ENCODE data around the gene DLGAP4.

DNA sequence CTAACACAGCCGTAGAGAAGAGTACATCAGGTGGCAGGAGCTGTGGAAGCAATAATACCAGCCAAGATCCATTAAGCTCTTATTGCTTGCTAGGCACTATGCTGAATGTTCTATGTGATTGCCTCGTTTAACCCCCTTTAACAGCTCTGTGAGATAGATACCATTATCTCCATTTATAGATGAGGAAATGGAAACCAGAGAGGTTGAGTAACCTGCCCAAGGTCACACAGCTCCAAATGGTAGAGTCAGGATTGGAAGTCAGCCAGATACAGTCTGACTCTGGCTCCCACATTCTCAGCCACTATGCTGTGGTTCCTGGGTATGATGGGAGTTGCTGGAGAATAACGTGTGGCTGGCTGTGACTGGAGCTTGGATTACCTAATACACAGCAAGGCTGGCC is 92.4 kb downstream of the DLGAP4 start:
- TF ChIP-seq POLR2A (IDR thresholded peaks at IDR 0.05; ENCODE audit: low read depth, low read length), result no peak
- no peak for TF ChIP-seq TAF1 (IDR thresholded peaks at IDR 0.05; ENCODE audit: borderline replicate concordance, low read depth, low read length)
- TF ChIP-seq POLR2AphosphoS5 (IDR thresholded peaks at IDR 0.05; ENCODE audit: low read depth, low read length), result no peak
